Upper lobe of right lung (tissue), 1 donor: Measurements from ENCODE around the gene C1orf87. TPM values are rescaled to one million over a fixed set of nuclear protein-coding genes. Genes with fewer than 3 reads are reported as not detected.
A peak's percentile ranks its signal among the peaks of the same experiment; 100 is the strongest.
"Not testable (repeated sequence)": the region's sequence is repeated elsewhere in the genome, so short reads cannot be mapped to it uniquely, and the experiment has no call there.

Source experiments
- ATAC-seq: fragments of 200-7000 bp; cut with Tn5 transposase; one replicate; pipeline ENCODE4 v1.9.1; 2020; ENCODE audit warnings: mild to moderate bottlenecking, moderate library complexity
- DNase-seq: peaks from one replicate; pipeline ENCODE4 v3.0.0-alpha.2; 2020
- H3K27ac ChIP-seq: fragments of 200-600 bp; one replicate; pipeline ENCODE4 v1.8.0; 2022
- H3K27me3 ChIP-seq: fragments of 200-600 bp; one replicate; pipeline ENCODE4 v1.8.0; 2022; ENCODE audit warnings: mild to moderate bottlenecking
- H3K36me3 ChIP-seq: fragments of 200-600 bp; one replicate; pipeline ENCODE4 v1.8.0; 2022
- H3K4me1 ChIP-seq: fragments of 200-600 bp; one replicate; pipeline ENCODE4 v1.8.0; 2022
- H3K4me3 ChIP-seq: fragments of 200-600 bp; one replicate; pipeline ENCODE4 v1.8.0; 2022; ENCODE audit warnings: mild to moderate bottlenecking
- H3K9me3 ChIP-seq: fragments of 200-600 bp; one replicate; pipeline ENCODE4 v1.8.0; 2022
- intact Hi-C: fragments of 100-400 bp; cut with DNase I; formaldehyde crosslinking; loops from one replicate; pipeline ENCODE4 v1.11.0; 2022
- total RNA-seq: library from RNA; stranded (reverse); fragmentation: NEBNext Ultra II Directional; extraction: Animal tissue kit (Norgen Biotek cat#: 25700); gene quantifications from one replicate; pipeline ENCODE4 v1.2.1, GENCODE V29; 2021
- TF ChIP-seq, protein P1 (sequence below): fragments of 200-600 bp; IDR thresholded peaks from one replicate; pipeline ENCODE4 v1.8.0; 2022; ENCODE audit warnings: antibody characterized with exemption
- donor health status: DM: no; HTN: yes; CAD: no; lungs with severe emphysema.

Gene C1orf87
- total RNA-seq, 1 donor from 2014 or later: 1.7 TPM

DNA sequence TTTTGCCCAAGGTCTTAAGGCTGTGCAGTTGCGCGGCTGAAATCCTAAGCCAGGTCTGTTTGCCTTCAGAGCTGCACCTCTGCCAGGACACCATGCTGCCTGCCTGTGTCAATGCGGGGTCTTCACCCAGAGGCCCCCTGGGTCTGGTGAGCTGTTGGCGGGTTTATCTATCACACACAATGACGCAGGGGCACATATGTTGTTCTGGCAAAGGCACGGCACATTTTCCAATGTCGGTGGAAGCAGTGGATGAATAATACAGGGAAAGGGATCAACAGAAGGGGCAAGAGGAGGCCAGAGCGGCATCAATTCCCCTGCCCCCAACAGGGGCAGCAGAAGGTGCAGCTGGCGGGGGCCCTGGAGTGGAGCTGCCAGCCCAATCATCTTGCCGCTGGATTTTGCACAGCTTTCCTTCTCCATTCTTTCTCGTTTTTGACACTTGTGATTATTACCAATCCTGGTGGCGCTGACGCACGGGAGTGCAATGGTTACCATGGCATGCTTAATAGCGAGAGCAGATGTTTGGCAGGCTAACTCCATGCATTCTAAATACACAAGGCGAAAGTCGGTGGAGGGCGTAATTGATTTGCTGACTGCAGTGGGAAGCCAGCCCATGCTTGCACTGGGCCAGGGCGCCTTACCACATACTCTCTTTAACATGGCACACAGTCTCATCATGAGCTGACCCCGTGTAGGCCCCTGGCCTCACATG is 101.2 kb downstream of the C1orf87 start:
- ATAC-seq: no peak
- no peak overlapping the region for H3K27ac ChIP-seq
- intact Hi-C loops: no loop called here
- TF ChIP-seq, protein P1, sequence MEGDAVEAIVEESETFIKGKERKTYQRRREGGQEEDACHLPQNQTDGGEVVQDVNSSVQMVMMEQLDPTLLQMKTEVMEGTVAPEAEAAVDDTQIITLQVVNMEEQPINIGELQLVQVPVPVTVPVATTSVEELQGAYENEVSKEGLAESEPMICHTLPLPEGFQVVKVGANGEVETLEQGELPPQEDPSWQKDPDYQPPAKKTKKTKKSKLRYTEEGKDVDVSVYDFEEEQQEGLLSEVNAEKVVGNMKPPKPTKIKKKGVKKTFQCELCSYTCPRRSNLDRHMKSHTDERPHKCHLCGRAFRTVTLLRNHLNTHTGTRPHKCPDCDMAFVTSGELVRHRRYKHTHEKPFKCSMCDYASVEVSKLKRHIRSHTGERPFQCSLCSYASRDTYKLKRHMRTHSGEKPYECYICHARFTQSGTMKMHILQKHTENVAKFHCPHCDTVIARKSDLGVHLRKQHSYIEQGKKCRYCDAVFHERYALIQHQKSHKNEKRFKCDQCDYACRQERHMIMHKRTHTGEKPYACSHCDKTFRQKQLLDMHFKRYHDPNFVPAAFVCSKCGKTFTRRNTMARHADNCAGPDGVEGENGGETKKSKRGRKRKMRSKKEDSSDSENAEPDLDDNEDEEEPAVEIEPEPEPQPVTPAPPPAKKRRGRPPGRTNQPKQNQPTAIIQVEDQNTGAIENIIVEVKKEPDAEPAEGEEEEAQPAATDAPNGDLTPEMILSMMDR: no peak
- H3K36me3 ChIP-seq: no peaks in the 10 kb centered on the region
- peaks cover 7% of the 10 kb centered on the region for H3K4me1 ChIP-seq
- H3K9me3 ChIP-seq: no peaks in the 10 kb centered on the region
- H3K4me3 ChIP-seq: no peak overlapping the region
- no peaks in the 10 kb centered on the region for H3K27me3 ChIP-seq
- DNase-seq: no peak

DNA sequence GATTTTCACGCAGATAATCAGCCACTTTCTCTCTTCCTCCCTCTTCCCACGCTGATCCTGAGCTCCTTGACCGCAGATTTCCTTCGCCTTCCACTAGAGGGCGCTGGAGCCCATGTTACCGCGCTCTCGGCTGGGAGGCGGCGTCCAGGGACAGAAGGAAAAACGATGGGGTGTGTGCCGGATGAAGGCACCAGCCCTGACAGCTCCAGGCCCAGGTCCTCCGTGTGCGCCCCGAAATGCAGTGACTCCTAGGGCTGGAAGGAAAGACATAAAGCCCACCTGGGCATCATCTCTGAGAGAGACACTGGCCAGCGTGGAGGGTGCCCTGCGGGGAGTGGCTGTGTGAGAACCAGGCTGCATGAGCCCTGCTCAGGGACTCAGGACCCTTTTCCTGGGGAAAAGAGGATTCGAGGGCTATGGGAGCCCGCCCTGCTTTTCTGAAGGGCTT is 102.1 kb downstream of the C1orf87 start:
- intact Hi-C loops: no loop called here

DNA sequence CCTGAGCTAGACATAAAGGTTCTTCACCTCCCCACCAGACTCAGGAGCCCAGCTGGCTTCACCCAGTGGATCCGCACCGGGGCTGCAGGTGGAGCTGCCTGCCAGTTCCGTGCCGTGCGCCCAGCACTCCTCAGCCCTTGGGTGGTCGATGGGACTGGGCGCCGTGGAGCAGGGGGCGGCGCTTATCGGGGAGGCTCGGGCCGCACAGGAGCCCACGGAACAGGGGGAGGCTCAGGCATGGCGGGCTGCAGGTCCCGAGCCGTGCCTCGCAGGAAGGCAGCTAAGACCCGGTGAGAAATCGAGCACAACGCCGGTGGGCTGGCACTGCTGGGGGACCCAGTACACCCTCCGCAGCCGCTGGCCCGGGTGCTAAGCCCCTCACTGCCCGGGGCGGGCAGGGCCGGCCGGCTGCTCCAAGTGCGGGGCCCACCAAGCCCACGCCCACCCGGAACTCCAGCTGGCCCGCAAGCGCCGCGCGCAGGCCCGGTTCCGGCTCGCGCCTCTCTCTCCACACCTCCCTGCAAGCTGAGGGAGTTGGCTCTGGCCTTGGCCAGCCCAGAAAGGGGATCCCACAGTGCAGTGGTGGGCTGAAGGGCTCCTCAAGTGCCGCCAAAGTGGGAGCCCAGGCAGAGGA is 103.9 kb downstream of the C1orf87 start:
- DNase-seq, H3K36me3 ChIP-seq, H3K27ac ChIP-seq, H3K4me3 ChIP-seq, intact Hi-C loops, H3K27me3 ChIP-seq, H3K9me3 ChIP-seq, H3K4me1 ChIP-seq, ATAC-seq: not testable (repeated sequence)

More for the DNA sequence above, 102.1 kb downstream of the C1orf87 start:
- peak; percentile 80 for DNase-seq
- Histone ChIP-seq H3K4me1 (no peaks in the 10 kb centered on the region), H3K4me3 (no peak overlapping the region), H3K36me3 (no peaks in the 10 kb centered on the region), H3K27ac (no peak overlapping the region), H3K9me3 (no peaks in the 10 kb centered on the region), H3K27me3 (no peaks in the 10 kb centered on the region)
- peak; percentile 93 for ATAC-seq
- TF ChIP-seq, protein P1: peak; percentile 88

DNA sequence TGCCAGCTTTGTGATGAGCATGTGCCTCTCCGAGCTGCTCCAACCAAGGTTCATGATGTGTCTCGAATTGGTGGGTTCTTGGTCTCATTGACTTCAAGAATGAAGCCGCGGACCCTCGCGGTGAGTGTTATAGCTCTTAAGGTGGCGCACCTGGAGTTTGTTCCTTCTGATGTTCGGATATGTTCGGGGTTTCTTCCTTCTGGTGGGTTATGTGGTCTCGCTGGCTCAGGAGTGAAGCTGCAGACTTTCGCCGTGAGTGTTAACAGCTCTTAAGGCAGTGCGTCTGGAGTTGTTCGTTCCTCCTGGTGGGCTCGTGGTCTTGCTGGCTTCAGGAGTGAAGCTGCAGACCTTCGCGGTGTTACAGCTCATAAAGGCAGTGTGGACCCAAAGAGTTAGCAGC is 104.8 kb downstream of the C1orf87 start:
- H3K27ac ChIP-seq, H3K27me3 ChIP-seq, H3K4me1 ChIP-seq, ATAC-seq, DNase-seq, H3K4me3 ChIP-seq, H3K36me3 ChIP-seq, H3K9me3 ChIP-seq, intact Hi-C loops: not testable (repeated sequence)

DNA sequence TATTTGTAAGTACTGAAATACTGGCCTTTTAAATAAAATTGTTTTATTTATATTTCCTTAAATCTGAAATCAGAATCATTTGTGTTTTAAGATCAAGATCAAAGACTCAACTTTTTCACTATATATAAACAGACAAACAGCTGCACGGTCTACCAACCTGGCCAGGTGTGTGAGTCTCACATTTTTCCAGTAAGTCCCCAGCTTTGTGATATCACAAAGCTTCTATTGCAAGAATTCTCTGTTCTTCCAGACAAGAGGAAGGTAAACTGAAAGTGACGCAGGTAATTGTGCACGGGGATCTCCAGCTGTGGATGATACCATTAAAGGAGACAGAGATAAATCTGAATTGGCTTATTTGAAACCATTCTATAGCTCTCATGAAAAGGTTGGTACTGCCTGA is 105.8 kb downstream of the C1orf87 start:
- Histone ChIP-seq H3K4me1 (no peaks in the 10 kb centered on the region), H3K27ac (no peak overlapping the region), H3K27me3 (no peaks in the 10 kb centered on the region), H3K36me3 (no peaks in the 10 kb centered on the region), H3K9me3 (no peaks in the 10 kb centered on the region), H3K4me3 (no peak overlapping the region)
- DNase-seq (no peak), ATAC-seq (no peak)
- TF ChIP-seq, protein P1: no peak
- intact Hi-C loops: no loop called here

DNA sequence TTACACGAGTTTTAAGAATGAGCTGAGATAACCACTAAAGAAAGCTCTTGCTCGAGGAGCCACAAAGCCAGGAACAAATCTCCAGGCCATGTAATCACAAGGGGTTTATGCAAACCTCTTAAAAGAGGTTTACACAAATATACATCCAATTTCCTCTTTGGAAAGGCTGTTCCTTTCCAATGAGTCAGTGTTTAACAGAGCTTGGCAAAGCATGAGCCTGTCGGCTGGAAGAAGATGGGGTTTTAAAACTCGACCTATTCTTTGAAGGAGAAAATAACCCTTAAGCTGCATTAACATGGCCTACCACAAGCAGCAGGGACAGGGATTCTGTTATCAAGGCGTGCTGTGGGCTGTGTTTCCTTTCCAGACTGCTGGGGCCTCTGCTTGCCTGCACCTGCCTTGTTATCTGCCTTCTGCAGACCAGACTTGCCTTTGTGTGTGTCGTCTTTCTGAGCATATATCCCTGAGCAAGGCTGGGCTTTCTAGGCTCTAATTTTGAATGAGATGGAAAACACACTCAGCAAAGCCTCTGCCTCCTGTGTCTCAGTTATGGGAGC is 106.4 kb downstream of the C1orf87 start:
- no peak overlapping the region for H3K4me3 ChIP-seq
- TF ChIP-seq, protein P1: no peak
- intact Hi-C loops: no loop called here
- ATAC-seq (peak; percentile 27), DNase-seq (no peak)
- H3K27me3 ChIP-seq: no peaks in the 10 kb centered on the region
- no peak overlapping the region for H3K27ac ChIP-seq
- no peaks in the 10 kb centered on the region for H3K36me3 ChIP-seq
- H3K4me1 ChIP-seq: no peaks in the 10 kb centered on the region
- H3K9me3 ChIP-seq: no peaks in the 10 kb centered on the region
